Activated CD4-positive, alpha-beta memory T cell treated with anti-CD3 and anti-CD28 coated beads for 36 hours (primary cell): ENCODE results near the gene ATP1A2. TPM values are rescaled to one million over a fixed set of nuclear protein-coding genes. Genes with fewer than 3 reads are reported as not detected.
"Not testable (repeated sequence)": the region's sequence is repeated elsewhere in the genome, so short reads cannot be mapped to it uniquely, and the experiment has no call there.

Source experiments
- CTCF ChIA-PET: fragments of 350-600 bp; sonication (Branson Sonifier 250); formaldehyde crosslinking; loops from one replicate; lab custom pipeline; 2021; ENCODE audit warnings: antibody characterized with exemption, inconsistent platforms; lab: Charles Lee
- POLR2A ChIA-PET: fragments of 350-600 bp; sonication (Branson Sonifier 250); formaldehyde crosslinking; loops from one replicate; lab custom pipeline; 2021; ENCODE audit warnings: antibody characterized with exemption; lab: Charles Lee
- DNase-seq: peaks from one replicate; pipeline ENCODE4 v3.0.0-alpha.2; 2020
- H3K27ac Mint-ChIP-seq: one replicate; pipeline ENCODE4 v1.8.0; 2021; ENCODE audit warnings: mixed read lengths
- H3K27me3 Mint-ChIP-seq: one replicate; pipeline ENCODE4 v1.8.0; 2021; ENCODE audit warnings: mixed read lengths
- H3K36me3 Mint-ChIP-seq: one replicate; pipeline ENCODE4 v1.8.0; 2021; ENCODE audit warnings: mixed read lengths
- H3K4me1 Mint-ChIP-seq: one replicate; pipeline ENCODE4 v1.8.0; 2021; ENCODE audit warnings: low read depth, mixed read lengths
- H3K4me3 Mint-ChIP-seq: one replicate; pipeline ENCODE4 v1.8.0; 2021; ENCODE audit warnings: mild to moderate bottlenecking, mixed read lengths
- H3K9me3 Mint-ChIP-seq: one replicate; pipeline ENCODE4 v1.8.0; 2021; ENCODE audit warnings: mixed read lengths
- intact Hi-C: fragments of 100-400 bp; cut with micrococcal nuclease; formaldehyde crosslinking; loops from one replicate; pipeline ENCODE4 v1.15.1; 2023
- total RNA-seq, 2 experiments: library from RNA; stranded (reverse); gene quantifications; one replicate each; pipeline ENCODE4 v1.2.3, GENCODE V29; 2021

The ATP1A2 gene
- total RNA-seq, 2 experiments from 2014 or later = not detected

DNA sequence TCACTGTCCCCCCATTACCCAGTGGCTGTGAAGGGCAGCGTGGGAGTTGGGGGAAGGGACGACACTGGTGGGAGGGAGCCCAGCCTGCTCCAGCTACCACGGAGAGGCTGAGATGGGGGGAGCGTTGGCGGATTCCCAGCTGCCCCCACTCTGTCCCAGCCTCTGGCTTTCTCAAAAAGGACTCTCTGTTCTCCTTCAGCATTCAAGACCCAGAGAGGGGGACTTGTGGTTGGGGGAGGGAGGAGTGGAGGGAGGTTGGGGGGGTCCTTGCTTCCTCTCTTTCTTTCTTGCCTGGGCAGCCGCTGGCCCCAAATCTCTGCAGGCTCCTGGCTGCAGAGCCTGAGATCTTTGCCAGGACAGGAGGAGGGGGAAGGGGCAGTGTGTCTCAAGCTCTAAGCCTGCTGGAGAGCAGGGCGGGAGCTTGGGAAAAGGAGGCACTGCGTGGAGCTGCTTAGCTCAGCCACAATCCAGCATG is 2.2 kb downstream of the ATP1A2 start:
- no peak for DNase-seq
- intact Hi-C loops = no loop called here
- CTCF ChIA-PET = interaction anchor here (0.7 kb wide), 1 partner anchor 43 kb away, joined by 3 read pairs; no protein-coding TSS in a partner anchor
- POLR2A ChIA-PET = no interaction called here
- no peak overlapping the region for H3K27ac Mint-ChIP-seq
- peaks cover 13% of the 10 kb centered on the region for H3K27me3 Mint-ChIP-seq
- no peak overlapping the region for H3K4me3 Mint-ChIP-seq
- H3K36me3 Mint-ChIP-seq = no peaks in the 10 kb centered on the region
- H3K9me3 Mint-ChIP-seq = no peaks in the 10 kb centered on the region
- no peaks in the 10 kb centered on the region for H3K4me1 Mint-ChIP-seq

DNA sequence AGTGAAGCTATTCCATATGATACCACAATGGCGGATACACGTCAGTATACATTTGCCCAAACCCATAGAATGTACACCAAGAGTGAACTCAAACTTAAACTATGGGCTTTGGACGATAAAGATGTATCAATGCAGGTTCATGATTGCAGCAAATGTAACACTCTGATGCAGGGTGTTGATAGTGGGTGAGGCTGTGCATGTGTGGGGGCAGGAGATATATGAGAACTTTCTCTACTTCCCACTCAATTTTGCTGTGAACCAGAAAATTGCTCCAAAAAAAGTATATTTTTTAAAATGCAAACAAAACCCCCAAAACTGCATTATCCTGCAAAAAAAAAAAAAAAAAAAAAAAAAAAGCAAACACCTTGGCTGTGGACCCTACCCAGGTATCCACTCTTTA is 3.4 kb downstream of the ATP1A2 start:
- no peak overlapping the region for H3K4me3 Mint-ChIP-seq
- H3K4me1 Mint-ChIP-seq = no peaks in the 10 kb centered on the region
- ChIA-PET POLR2A (no interaction called here), CTCF (no interaction called here)
- intact Hi-C loops = no loop called here
- no peaks in the 10 kb centered on the region for H3K9me3 Mint-ChIP-seq
- DNase-seq = no peak
- no peaks in the 10 kb centered on the region for H3K36me3 Mint-ChIP-seq
- H3K27ac Mint-ChIP-seq = no peak overlapping the region
- H3K27me3 Mint-ChIP-seq = peaks cover 13% of the 10 kb centered on the region

DNA sequence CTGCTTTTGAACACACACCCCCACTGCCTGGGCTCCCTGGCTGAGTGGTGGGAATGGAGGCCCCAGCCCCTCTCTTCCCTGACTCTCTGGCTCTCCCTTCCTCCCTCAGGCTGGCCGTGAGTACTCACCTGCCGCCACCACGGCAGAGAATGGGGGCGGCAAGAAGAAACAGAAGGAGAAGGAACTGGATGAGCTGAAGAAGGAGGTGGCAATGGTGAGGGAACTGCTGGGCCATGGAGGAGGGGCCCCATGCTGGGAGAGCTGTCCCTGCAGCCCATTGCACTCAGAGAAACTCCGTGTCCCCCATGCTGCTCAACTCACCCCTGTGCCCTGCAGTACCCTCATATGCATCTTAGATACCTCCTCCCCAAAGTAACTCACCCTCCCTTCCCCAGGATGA is 5.2 kb downstream of the ATP1A2 start:
- intact Hi-C loops = no loop called here
- Mint-ChIP-seq H3K4me3 (no peak overlapping the region), H3K36me3 (no peaks in the 10 kb centered on the region), H3K27ac (no peak overlapping the region), H3K9me3 (no peaks in the 10 kb centered on the region), H3K27me3 (peaks cover 11% of the 10 kb centered on the region), H3K4me1 (no peaks in the 10 kb centered on the region)
- CTCF ChIA-PET = no interaction called here
- POLR2A ChIA-PET = no interaction called here
- no peak for DNase-seq

DNA sequence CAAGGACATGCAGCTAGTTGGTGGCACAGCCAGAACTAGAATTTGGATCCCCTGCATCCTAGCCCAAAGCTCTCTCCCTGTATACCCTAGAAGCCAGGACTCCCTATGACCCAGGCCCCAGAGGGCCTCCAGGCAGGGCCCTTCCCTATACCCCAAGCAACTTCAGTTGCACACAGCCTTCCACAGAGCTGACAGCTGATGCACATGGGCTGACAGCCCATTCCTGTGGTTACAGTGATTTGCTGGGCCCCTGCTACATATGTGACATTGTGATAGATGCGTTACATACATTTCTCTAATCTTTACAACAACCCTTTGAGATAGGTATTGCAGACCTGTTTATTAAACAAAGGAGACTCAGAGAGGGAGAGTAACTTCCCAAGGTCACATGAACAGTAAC is 5.8 kb downstream of the ATP1A2 start:
- POLR2A ChIA-PET = no interaction called here
- H3K36me3 Mint-ChIP-seq = no peaks in the 10 kb centered on the region
- CTCF ChIA-PET = interaction anchor here (2.0 kb wide), 1 partner anchor 20 kb away, joined by 5 read pairs; no protein-coding TSS in a partner anchor

DNA sequence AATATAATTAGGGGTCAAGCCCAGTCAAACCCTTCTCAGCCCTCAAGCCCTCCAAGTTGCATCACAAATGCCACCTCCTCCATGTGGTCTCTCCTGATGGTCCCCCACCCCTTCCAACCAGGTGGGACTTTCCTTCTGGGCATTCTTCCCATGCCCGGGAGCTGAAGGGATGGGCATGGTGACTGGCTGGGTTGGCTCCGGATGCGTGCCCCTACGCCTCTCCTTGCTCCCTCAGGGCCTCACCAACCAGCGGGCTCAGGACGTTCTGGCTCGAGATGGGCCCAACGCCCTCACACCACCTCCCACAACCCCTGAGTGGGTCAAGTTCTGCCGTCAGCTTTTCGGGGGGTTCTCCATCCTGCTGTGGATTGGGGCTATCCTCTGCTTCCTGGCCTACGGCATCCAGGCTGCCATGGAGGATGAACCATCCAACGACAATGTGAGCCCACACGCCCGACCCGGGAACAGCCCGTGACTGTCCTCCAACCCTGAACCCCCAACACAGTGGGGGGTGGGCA is 7.5 kb downstream of the ATP1A2 start:
- Mint-ChIP-seq H3K36me3 (no peaks in the 10 kb centered on the region), H3K27me3 (no peaks in the 10 kb centered on the region), H3K4me3 (no peak overlapping the region), H3K27ac (no peak overlapping the region), H3K9me3 (no peaks in the 10 kb centered on the region), H3K4me1 (no peaks in the 10 kb centered on the region)
- no peak for DNase-seq
- ChIA-PET CTCF (interaction anchor here (2.0 kb wide), 1 partner anchor 22 kb away, joined by 5 read pairs; no protein-coding TSS in a partner anchor), POLR2A (no interaction called here)
- intact Hi-C loops = no loop called here

More for the DNA sequence above, 5.8 kb downstream of the ATP1A2 start:
- Mint-ChIP-seq H3K4me3 (no peak overlapping the region), H3K27me3 (peaks cover 6% of the 10 kb centered on the region), H3K9me3 (no peaks in the 10 kb centered on the region), H3K4me1 (no peaks in the 10 kb centered on the region), H3K27ac (no peak overlapping the region)
- no peak for DNase-seq
- intact Hi-C loops = no loop called here

DNA sequence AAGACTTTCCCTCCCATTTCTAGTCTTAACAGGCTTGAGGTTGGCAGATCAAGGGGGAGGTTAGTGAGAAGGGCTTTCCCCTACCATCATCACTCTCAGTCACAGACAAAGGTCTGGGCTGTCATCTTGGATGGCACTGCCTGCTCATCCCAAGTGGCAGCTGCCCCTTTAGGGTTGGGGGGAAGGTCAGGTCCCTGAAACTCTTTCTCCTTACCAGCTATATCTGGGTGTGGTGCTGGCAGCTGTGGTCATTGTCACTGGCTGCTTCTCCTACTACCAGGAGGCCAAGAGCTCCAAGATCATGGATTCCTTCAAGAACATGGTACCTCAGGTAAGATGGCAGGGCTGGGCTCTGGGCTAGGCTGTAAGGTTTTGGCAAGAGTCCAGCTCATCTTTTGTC is 8.2 kb downstream of the ATP1A2 start:
- intact Hi-C loops = no loop called here
- no peaks in the 10 kb centered on the region for H3K27me3 Mint-ChIP-seq
- H3K36me3 Mint-ChIP-seq = no peaks in the 10 kb centered on the region
- no peak for DNase-seq
- no peaks in the 10 kb centered on the region for H3K4me1 Mint-ChIP-seq
- no peaks in the 10 kb centered on the region for H3K9me3 Mint-ChIP-seq
- CTCF ChIA-PET = no interaction called here
- POLR2A ChIA-PET = no interaction called here
- no peak overlapping the region for H3K27ac Mint-ChIP-seq
- no peak overlapping the region for H3K4me3 Mint-ChIP-seq

DNA sequence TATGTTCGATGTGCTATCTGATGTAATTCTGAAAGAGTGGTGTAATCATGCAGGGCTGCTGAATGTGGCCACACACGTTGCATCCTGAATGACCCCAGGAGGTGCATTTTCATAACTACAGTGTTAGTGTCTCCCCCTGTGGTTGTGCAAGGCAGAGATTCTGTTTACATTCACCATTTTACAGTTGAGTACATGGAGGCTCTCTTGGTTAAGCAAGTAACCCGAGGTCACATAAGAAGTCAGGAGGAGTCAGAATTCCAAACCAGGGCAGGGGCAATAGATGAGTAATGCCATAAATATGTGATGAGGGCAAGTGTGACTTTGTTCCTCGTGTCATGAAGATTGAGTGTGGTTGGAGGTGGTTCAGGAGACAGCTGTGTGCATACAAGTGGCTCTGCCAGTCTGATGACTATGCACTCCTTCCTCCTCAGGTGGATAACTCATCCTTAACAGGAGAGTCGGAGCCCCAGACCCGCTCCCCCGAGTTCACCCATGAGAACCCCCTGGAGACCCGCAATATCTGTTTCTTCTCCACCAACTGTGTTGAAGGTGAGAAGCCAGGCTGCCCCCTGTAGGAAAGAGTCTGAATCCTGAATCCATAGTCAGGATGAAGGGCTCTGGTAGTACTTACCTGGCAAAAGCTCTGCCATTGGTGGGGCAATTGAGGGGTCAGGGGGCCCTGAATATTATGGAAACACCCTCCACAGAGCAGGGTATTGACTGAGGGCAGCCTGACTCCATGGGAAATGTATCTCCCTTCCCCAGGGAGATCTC is 9.3 kb downstream of the ATP1A2 start:
- Mint-ChIP-seq H3K36me3 (no peaks in the 10 kb centered on the region), H3K27ac (no peak overlapping the region), H3K9me3 (no peaks in the 10 kb centered on the region), H3K27me3 (no peaks in the 10 kb centered on the region), H3K4me1 (no peaks in the 10 kb centered on the region), H3K4me3 (no peak overlapping the region)
- intact Hi-C loops = no loop called here
- DNase-seq = no peak
- ChIA-PET POLR2A (no interaction called here), CTCF (no interaction called here)

DNA sequence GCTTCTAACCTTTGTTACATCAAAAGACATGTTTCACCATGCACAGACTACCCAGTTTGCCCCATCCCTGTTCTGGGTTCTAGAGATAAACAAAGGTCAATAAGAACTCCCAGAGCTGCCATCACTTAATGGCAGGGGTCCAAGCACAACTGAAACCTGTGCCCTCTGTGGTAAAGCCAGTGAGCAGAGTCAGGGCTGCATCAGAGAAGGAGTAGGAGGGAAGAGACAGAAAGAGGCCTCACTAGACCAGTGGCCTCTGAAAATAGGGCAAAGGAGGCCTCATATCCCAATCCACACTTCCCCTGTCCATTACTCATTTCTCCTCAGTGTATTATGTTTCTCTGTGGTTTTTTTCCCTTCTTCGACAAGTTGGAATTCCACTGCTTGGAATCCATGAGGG is 10.2 kb downstream of the ATP1A2 start:
- Mint-ChIP-seq H3K27me3 (peaks cover 1% of the 10 kb centered on the region), H3K4me3 (no peak overlapping the region), H3K4me1 (no peaks in the 10 kb centered on the region), H3K27ac (no peak overlapping the region), H3K9me3 (no peaks in the 10 kb centered on the region), H3K36me3 (no peaks in the 10 kb centered on the region)
- intact Hi-C loops = no loop called here
- ChIA-PET CTCF (no interaction called here), POLR2A (no interaction called here)
- no peak for DNase-seq

DNA sequence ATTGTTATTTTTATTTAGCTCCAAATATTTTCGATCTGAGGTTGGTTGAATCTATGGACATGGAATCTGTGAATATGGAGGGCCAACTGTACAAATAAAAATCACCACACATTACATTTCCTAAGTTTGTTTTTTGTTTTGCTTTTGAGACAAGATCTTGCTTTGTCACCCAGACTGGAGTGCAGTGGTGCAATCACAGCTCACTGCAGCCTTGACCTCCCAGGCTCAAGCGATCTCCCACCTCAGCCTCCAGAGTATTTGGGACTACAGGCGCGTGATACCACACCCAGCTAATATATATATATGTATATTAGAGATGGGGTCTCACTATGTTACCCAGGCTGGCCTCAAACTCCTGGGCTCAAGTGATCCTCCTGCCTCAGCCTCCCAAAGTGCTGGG is 10.8 kb downstream of the ATP1A2 start:
- DNase-seq, H3K4me3 Mint-ChIP-seq, H3K27me3 Mint-ChIP-seq, H3K9me3 Mint-ChIP-seq, H3K4me1 Mint-ChIP-seq, H3K36me3 Mint-ChIP-seq, H3K27ac Mint-ChIP-seq, intact Hi-C loops, POLR2A ChIA-PET, CTCF ChIA-PET: not testable (repeated sequence)

DNA sequence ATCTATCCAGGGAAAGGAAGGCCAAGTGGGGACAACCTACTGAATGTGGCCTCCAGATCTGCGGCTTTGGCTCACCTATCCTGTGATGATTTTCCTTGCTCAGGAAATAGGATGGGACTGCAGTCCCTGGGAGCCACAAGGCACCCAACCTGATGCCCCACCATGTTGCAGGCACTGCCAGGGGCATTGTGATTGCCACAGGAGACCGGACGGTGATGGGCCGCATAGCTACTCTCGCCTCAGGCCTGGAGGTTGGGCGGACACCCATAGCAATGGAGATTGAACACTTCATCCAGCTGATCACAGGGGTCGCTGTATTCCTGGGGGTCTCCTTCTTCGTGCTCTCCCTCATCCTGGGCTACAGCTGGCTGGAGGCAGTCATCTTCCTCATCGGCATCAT is 11.8 kb downstream of the ATP1A2 start:
- H3K4me1 Mint-ChIP-seq = no peaks in the 10 kb centered on the region
- no peak overlapping the region for H3K4me3 Mint-ChIP-seq
- DNase-seq = no peak
- ChIA-PET CTCF (no interaction called here), POLR2A (no interaction called here)
- H3K36me3 Mint-ChIP-seq = no peaks in the 10 kb centered on the region
- no peak overlapping the region for H3K27ac Mint-ChIP-seq
- intact Hi-C loops = no loop called here
- peaks cover 2% of the 10 kb centered on the region for H3K27me3 Mint-ChIP-seq
- H3K9me3 Mint-ChIP-seq = no peaks in the 10 kb centered on the region

DNA sequence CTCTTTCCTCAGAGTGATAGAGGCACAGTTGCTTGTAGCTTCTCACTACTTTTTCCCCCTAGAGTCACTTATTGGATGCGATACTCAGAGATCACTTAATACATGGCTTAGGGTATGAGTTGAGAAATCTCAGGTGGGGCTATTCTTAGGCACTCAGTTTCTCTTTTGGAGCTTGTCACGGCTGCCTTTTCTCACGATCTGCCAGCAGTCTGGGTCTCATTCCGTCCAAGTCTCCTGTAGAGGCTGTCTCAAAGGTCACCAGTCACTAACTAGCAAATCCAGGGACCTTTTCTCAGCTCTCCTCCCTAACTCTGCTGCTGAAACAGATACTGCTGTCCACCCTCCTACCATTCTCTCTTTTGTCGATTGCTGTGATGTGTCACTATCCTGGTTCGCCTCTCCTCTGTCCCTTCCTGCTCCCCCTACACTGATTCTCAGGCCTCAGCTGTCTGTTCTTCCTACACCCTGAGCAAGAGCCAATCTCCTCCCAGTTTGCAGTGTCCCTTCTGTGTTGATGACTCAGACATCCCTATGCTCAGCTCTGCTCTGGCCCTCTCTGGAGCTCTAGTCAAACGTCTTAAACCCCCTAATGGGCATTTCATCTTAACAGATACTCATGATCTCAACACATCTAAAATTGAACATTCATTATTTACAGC is 12.4 kb downstream of the ATP1A2 start:
- POLR2A ChIA-PET = no interaction called here

DNA sequence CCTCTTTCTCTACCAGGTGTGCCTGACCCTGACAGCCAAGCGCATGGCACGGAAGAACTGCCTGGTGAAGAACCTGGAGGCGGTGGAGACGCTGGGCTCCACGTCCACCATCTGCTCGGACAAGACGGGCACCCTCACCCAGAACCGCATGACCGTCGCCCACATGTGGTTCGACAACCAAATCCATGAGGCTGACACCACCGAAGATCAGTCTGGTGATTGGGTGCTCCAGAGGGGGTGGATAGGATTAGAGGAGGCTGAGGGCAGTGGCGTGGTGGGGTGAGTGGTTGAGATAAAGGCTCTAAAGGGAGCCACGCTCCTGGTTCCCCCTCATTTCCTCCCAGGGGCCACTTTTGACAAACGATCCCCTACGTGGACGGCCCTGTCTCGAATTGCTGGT is 13.1 kb downstream of the ATP1A2 start:
- CTCF ChIA-PET = interaction anchor here (1.0 kb wide), 1 partner anchor 46 kb away, joined by 3 read pairs; no protein-coding TSS in a partner anchor
- Mint-ChIP-seq H3K27me3 (peaks cover 4% of the 10 kb centered on the region), H3K9me3 (no peaks in the 10 kb centered on the region), H3K36me3 (no peaks in the 10 kb centered on the region), H3K4me3 (no peak overlapping the region), H3K4me1 (no peaks in the 10 kb centered on the region), H3K27ac (no peak overlapping the region)
- no peak for DNase-seq
- intact Hi-C loops = no loop called here
- POLR2A ChIA-PET = no interaction called here

More for the DNA sequence above, 12.4 kb downstream of the ATP1A2 start:
- DNase-seq = no peak
- CTCF ChIA-PET = no interaction called here
- Mint-ChIP-seq H3K27me3 (peaks cover 3% of the 10 kb centered on the region), H3K4me1 (no peaks in the 10 kb centered on the region), H3K27ac (no peak overlapping the region), H3K9me3 (no peaks in the 10 kb centered on the region), H3K4me3 (no peak overlapping the region), H3K36me3 (no peaks in the 10 kb centered on the region)
- intact Hi-C loops = no loop called here
